Gastroesophageal sphincter (tissue), 3 donors: ENCODE data around the gene GBP2.

Experiments
- EP300 ChIP-seq: sonication (generic); formaldehyde crosslinking; IDR thresholded peaks from one replicate; pipeline ENCODE4 v1.6.1; 2017; ENCODE audit warnings: antibody characterized with exemption, mild to moderate bottlenecking
- POLR2A ChIP-seq, 2 donors: fragments of 450-650 bp; IDR thresholded peaks; one replicate each; pipeline ENCODE4 v1.6.1; 2017; ENCODE audit warnings: antibody characterized with exemption in 2 of 2, mild to moderate bottlenecking in 2 of 2, moderate library complexity in 1 of 2
- TF ChIP-seq, protein P1 (sequence below), 4 experiments: fragments of 200-600 bp in 2 of 4; fragments of 450-650 bp in 2 of 4; sonication (generic) in 1 of 4; IDR thresholded peaks; one replicate each; pipeline ENCODE4 v1.5.1; 2017 to 2019; ENCODE audit warnings: antibody characterized with exemption in 4 of 4, mild to moderate bottlenecking in 2 of 4, moderate library complexity in 2 of 4

- TF ChIP-seq, protein P1, sequence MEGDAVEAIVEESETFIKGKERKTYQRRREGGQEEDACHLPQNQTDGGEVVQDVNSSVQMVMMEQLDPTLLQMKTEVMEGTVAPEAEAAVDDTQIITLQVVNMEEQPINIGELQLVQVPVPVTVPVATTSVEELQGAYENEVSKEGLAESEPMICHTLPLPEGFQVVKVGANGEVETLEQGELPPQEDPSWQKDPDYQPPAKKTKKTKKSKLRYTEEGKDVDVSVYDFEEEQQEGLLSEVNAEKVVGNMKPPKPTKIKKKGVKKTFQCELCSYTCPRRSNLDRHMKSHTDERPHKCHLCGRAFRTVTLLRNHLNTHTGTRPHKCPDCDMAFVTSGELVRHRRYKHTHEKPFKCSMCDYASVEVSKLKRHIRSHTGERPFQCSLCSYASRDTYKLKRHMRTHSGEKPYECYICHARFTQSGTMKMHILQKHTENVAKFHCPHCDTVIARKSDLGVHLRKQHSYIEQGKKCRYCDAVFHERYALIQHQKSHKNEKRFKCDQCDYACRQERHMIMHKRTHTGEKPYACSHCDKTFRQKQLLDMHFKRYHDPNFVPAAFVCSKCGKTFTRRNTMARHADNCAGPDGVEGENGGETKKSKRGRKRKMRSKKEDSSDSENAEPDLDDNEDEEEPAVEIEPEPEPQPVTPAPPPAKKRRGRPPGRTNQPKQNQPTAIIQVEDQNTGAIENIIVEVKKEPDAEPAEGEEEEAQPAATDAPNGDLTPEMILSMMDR (IDR thresholded peaks at IDR 0.05), result no peak
- TF ChIP-seq EP300 (no peak), POLR2A (IDR thresholded peaks at IDR 0.05) (no peak)
Observed at GRCh38 chr1:89171067-89171438, 45.1 kb upstream of the GBP2 start.
